Measurements from ENCODE around the gene EFCAB6.

DNA sequence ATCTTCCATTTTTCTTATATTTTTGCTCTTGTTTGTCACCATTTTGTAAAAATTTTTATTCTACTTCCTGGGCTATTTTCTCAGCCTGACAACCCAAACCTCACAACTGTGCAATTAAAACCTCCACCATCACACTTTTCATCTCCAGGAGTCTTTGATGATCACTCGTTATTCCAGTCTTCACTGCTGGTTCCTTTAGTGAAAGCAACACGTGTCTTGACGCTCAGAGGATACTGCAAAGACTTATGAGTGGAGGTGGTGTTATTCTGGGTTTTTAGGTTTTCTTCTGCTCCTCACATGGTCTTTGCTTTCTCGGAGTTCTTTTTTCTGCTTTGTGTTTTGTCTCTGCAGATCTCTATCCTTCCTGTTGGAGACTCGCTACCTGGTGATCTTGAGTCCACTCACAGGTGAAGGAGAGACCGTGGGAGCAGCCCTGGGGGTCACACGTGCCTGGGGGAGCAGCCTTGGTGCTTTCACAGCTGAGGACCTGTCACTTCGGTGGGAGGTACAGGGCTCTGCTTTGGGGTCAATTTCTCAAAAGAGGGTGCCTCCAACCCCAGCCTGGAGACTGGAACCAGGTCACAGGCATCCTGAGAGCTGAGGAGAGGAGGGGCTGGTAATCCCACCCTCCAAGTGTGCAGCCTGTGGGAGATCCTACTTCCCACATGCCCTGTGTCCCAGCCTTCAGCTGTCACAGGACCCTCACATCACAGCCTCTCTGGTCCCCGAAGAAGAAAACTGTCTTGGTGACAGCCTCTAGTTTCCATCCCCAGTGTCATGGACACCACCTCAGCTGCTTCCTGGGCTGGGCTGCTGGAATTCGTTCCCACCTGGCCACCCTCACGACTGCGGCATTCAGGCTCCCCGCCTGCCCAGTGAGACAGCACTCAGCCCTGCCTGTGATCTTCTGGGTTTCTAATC is 39.2 kb upstream of the EFCAB6 start:
- TF ChIP-seq RAD21 (IDR thresholded peaks at IDR 0.05; ENCODE audit: low read depth), result no peak
- TF ChIP-seq ZBTB7A (IDR thresholded peaks at IDR 0.05; ENCODE audit: low read depth), result no peak
- no peak for TF ChIP-seq MAX (IDR thresholded peaks at IDR 0.05)

All from Ishikawa (cell line).